Sigmoid colon (tissue), 3 donors: Measurements from ENCODE around the gene AHCYL2.

ENCODE experiments used
- POLR2A ChIP-seq, 2 donors: fragments of 450-650 bp; IDR thresholded peaks; one replicate each; pipeline ENCODE4 v1.6.1; 2016; ENCODE audit warnings: antibody characterized with exemption in 2 of 2, mild to moderate bottlenecking in 2 of 2, moderate library complexity in 2 of 2
- TF ChIP-seq, protein P1 (sequence below), 4 experiments: fragments of 450-650 bp in 3 of 4; fragments of 200-600 bp in 1 of 4; IDR thresholded peaks; one replicate each; pipeline ENCODE4 v1.5.1; 2016 to 2019; ENCODE audit warnings: antibody characterized with exemption in 4 of 4, mild to moderate bottlenecking in 3 of 4, moderate library complexity in 2 of 4

DNA sequence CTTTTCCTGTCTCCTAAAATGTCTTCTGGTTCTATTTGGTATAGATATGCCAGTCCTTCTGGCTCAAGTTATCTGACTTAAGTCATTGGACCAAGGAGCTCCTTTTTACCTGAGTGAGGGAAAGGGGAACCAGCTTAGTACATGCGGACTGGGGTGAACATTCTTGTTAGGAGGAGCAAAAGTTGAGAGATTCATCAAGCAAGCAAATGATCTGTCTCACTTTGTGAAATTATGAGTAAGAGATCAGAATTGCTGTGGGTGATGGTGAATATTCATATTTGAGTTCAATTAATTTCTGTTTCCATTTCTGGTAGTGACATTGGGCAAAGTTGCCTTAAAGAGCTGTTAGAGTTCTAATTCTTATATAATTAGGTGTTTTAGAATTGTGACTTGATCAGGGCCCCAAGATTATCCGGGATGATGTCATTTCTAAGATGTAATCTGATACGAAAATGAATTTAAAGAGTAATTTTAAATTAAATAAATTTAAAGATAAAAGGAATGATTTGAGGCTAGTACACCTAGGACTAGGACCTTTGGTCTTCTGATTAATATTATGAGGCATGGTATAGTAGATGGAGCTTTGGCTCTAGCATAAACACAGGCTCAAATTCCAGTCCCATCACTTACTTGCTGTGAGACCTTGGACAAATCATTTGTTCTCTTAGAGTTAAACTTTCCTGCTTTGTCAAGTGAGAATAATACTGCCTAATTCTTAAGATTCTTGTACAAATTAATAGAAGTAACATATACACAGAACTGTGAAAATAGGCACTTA is 149.0 kb downstream of the AHCYL2 start:
- TF ChIP-seq, protein P1, sequence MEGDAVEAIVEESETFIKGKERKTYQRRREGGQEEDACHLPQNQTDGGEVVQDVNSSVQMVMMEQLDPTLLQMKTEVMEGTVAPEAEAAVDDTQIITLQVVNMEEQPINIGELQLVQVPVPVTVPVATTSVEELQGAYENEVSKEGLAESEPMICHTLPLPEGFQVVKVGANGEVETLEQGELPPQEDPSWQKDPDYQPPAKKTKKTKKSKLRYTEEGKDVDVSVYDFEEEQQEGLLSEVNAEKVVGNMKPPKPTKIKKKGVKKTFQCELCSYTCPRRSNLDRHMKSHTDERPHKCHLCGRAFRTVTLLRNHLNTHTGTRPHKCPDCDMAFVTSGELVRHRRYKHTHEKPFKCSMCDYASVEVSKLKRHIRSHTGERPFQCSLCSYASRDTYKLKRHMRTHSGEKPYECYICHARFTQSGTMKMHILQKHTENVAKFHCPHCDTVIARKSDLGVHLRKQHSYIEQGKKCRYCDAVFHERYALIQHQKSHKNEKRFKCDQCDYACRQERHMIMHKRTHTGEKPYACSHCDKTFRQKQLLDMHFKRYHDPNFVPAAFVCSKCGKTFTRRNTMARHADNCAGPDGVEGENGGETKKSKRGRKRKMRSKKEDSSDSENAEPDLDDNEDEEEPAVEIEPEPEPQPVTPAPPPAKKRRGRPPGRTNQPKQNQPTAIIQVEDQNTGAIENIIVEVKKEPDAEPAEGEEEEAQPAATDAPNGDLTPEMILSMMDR (IDR thresholded peaks at IDR 0.05) = no peak
- no peak for TF ChIP-seq POLR2A (IDR thresholded peaks at IDR 0.05)
